HepG2 (cell line): ENCODE results near the gene ITPR1. TPM values are rescaled to one million over a fixed set of nuclear protein-coding genes. Genes with fewer than 3 reads are reported as not detected.

Experiments
- ATF7 ChIP-seq, 2 experiments: fragments of 450-650 bp in 1 of 2; sonication (generic) in 1 of 2; formaldehyde crosslinking in 1 of 2; IDR thresholded peaks; 2 replicates each; pipeline versions ENCODE4 v1.4.0 to v1.6.1; 2016 to 2020; ENCODE audit warnings: antibody characterized with exemption in 1 of 2, mild to moderate bottlenecking in 1 of 2, missing genetic modification reagents in 1 of 2
- CBFB ChIP-seq: sonication (generic); formaldehyde crosslinking; IDR thresholded peaks from 2 replicates; pipeline ENCODE4 v1.4.0; 2020; ENCODE audit warnings: missing genetic modification reagents
- DPF2 ChIP-seq: sonication (generic); formaldehyde crosslinking; IDR thresholded peaks from 2 replicates; pipeline ENCODE4 v1.4.0; 2020; ENCODE audit warnings: mild to moderate bottlenecking, low read depth, missing genetic modification reagents, borderline replicate concordance
- EHMT2 ChIP-seq: fragments of 200-600 bp; sonication (generic); IDR thresholded peaks from 2 replicates; pipeline ENCODE4 v1.7.0; 2017; ENCODE audit warnings: antibody characterized with exemption, low read depth, low read length, borderline replicate concordance
- ETS1 ChIP-seq: sonication (generic); formaldehyde crosslinking; IDR thresholded peaks from 2 replicates; pipeline ENCODE4 v1.4.0; 2020; ENCODE audit warnings: missing genetic modification reagents
- FOSL1 ChIP-seq: sonication (generic); formaldehyde crosslinking; IDR thresholded peaks from 2 replicates; pipeline ENCODE4 v1.9.0; 2021; ENCODE audit warnings: missing genetic modification reagents, borderline replicate concordance
- FOSL2 ChIP-seq: sonication (generic); formaldehyde crosslinking; IDR thresholded peaks from 2 replicates; pipeline ENCODE4 v1.4.0; 2020; ENCODE audit warnings: missing genetic modification reagents
- GMEB1 ChIP-seq: sonication (generic); formaldehyde crosslinking; IDR thresholded peaks from 2 replicates; pipeline ENCODE4 v1.5.1; 2020; ENCODE audit warnings: missing genetic modification reagents, mild to moderate bottlenecking, borderline replicate concordance
- IKZF4 ChIP-seq: sonication (generic); formaldehyde crosslinking; IDR thresholded peaks from 2 replicates; pipeline ENCODE4 v1.5.1; 2020; ENCODE audit warnings: borderline replicate concordance, mild to moderate bottlenecking, low read depth, missing genetic modification reagents; ENCODE audit errors: not compliant biosample characterization
- JUNB ChIP-seq: sonication (generic); formaldehyde crosslinking; IDR thresholded peaks from 2 replicates; pipeline ENCODE4 v1.8.0; 2022; ENCODE audit warnings: missing genetic modification reagents, mild to moderate bottlenecking, borderline replicate concordance
- MATR3 ChIP-seq: sonication (generic); formaldehyde crosslinking; IDR thresholded peaks from 2 replicates; pipeline ENCODE4 v1.4.0; 2020; ENCODE audit warnings: missing genetic modification reagents
- MEIS2 ChIP-seq: sonication (generic); formaldehyde crosslinking; IDR thresholded peaks from 2 replicates; pipeline ENCODE4 v1.9.0; 2021; ENCODE audit warnings: mild to moderate bottlenecking, missing genetic modification reagents
- MTA1 ChIP-seq: sonication (generic); formaldehyde crosslinking; IDR thresholded peaks from 2 replicates; pipeline ENCODE4 v1.4.0; 2020; ENCODE audit warnings: missing genetic modification reagents, mild to moderate bottlenecking, borderline replicate concordance
- PREB ChIP-seq: sonication (generic); formaldehyde crosslinking; IDR thresholded peaks from 2 replicates; pipeline ENCODE4 v1.4.0; 2020; ENCODE audit warnings: missing genetic modification reagents
- SAP130 ChIP-seq: IDR thresholded peaks from 2 replicates; pipeline ENCODE4 v1.6.1; 2016; ENCODE audit warnings: low read depth
- SIN3A ChIP-seq: IDR thresholded peaks from 2 replicates; pipeline ENCODE4 v1.6.1; 2011; ENCODE audit warnings: low read depth, mild to moderate bottlenecking, control low read depth, low read length, borderline replicate concordance
- SKI ChIP-seq: fragments of 450-650 bp; IDR thresholded peaks from one replicate; pipeline ENCODE4 v1.6.1; 2018; ENCODE audit warnings: mild to moderate bottlenecking; ENCODE audit not compliant: partially characterized antibody
- SMARCE1 ChIP-seq: fragments of 450-650 bp; IDR thresholded peaks from 2 replicates; pipeline ENCODE4 v1.6.1; 2017; ENCODE audit warnings: borderline replicate concordance
- SSRP1 ChIP-seq: IDR thresholded peaks from 2 replicates; pipeline ENCODE4 v1.6.1; 2016; ENCODE audit warnings: control low read depth
- TARDBP ChIP-seq: sonication (generic); formaldehyde crosslinking; IDR thresholded peaks from 2 replicates; pipeline ENCODE4 v1.8.0; 2022; ENCODE audit warnings: mild to moderate bottlenecking, missing genetic modification reagents
- TBL1XR1 ChIP-seq: fragments of 150-350 bp; IDR thresholded peaks from 2 replicates; pipeline ENCODE4 v1.6.1; 2014; ENCODE audit warnings: borderline replicate concordance, low read length; ENCODE audit not compliant: partially characterized antibody
- ZBTB49 ChIP-seq: sonication (generic); formaldehyde crosslinking; IDR thresholded peaks from 2 replicates; pipeline ENCODE4 v1.4.0; 2020; ENCODE audit warnings: missing genetic modification reagents, borderline replicate concordance
- ZKSCAN8 ChIP-seq: IDR thresholded peaks from 2 replicates; pipeline ENCODE4 v1.6.1; 2016; ENCODE audit warnings: borderline replicate concordance, missing genetic modification reagents, missing compliant biosample characterization
- ZNF326 ChIP-seq: sonication (generic); formaldehyde crosslinking; IDR thresholded peaks from 2 replicates; pipeline ENCODE4 v1.4.0; 2020; ENCODE audit warnings: missing genetic modification reagents, borderline replicate concordance
- ZNF878 ChIP-seq: sonication (generic); formaldehyde crosslinking; IDR thresholded peaks from 2 replicates; pipeline ENCODE4 v1.8.1; 2023; ENCODE audit warnings: mild to moderate bottlenecking, missing genetic modification reagents, moderate library complexity
- polyA plus RNA-seq, 8 experiments: library from polyadenylated mRNA; depleted of rRNA in 3 of 8; stranded (reverse) in 7 of 8; unstranded in 1 of 8; fragments of >200 nt; fragmentation: Illumina TruSeq in 4 of 8; extraction: Trizol in 4 of 8; gene quantifications; 2 replicates each; pipeline versions ENCODE4 v1.2.1 to v1.2.3, GENCODE V29; 2011 to 2016; ENCODE audit warnings: low read depth in 4 of 8, missing spikeins in 1 of 8, mixed read lengths in 1 of 8; ENCODE audit not compliant: insufficient read depth in 1 of 8
- total RNA-seq, 5 experiments: library from RNA; depleted of rRNA; stranded (reverse); fragments of >200 nt; fragmentation: Illumina TruSeq; extraction: Trizol; gene quantifications; 2 replicates each; pipeline ENCODE4 v1.2.3, GENCODE V29; 2016; ENCODE audit warnings: low read depth in 1 of 5

ITPR1 gene
- total and polyA plus RNA-seq, 2 of the 13 experiments (the other 11 are each of a cell fraction or from before 2014, with no cell fraction given) = 10.0 to 11.4 TPM

GRCh38 chr3:4724051-4724629 lies 231.0 kb downstream of the ITPR1 start (continued):
- TF ChIP-seq GMEB1 = no peak
- no peak for TF ChIP-seq SSRP1 (CRISPR knock-in tag)
- TF ChIP-seq MATR3 (CRISPR knock-in tag) = no peak
- no peak; the same call in 1 of the 2 replicates for TF ChIP-seq TARDBP (CRISPR knock-in tag)
- TF ChIP-seq CBFB (CRISPR knock-in tag) = no peak
- TF ChIP-seq DPF2 (CRISPR knock-in tag) = no peak
- TF ChIP-seq SMARCE1 = no peak
- no peak for TF ChIP-seq IKZF4
- no peak for TF ChIP-seq ATF7 (IDR thresholded peaks at IDR 0.05)
- TF ChIP-seq ATF7 (CRISPR knock-in tag; IDR thresholded peaks at IDR 0.05) = 0 out of 2 replicates have a peak, but pooled peaks have one; percentile 30
- TF ChIP-seq JUNB = no peak
- TF ChIP-seq ZBTB49 (CRISPR knock-in tag) = no peak
- TF ChIP-seq ZNF326 (CRISPR knock-in tag) = no peak
- no peak for TF ChIP-seq TBL1XR1
- no peak for TF ChIP-seq PREB (CRISPR knock-in tag)
- TF ChIP-seq SKI = peak; percentile 94
- TF ChIP-seq MEIS2 (CRISPR knock-in tag) = no peak
- TF ChIP-seq SIN3A = no peak
- peak; percentile 83 for TF ChIP-seq FOSL2 (CRISPR knock-in tag)
- peak; percentile 62 for TF ChIP-seq SAP130 (CRISPR knock-in tag)
- no peak for TF ChIP-seq ZKSCAN8 (CRISPR knock-in tag)
- no peak for TF ChIP-seq FOSL1 (CRISPR knock-in tag)
- TF ChIP-seq EHMT2 = no peak
- TF ChIP-seq ETS1 = no peak
- TF ChIP-seq MTA1 (CRISPR knock-in tag) = peak; percentile 75
- peak; percentile 64; the same call in 1 of the 2 replicates for TF ChIP-seq ZNF878
